GM21515 (cell line): Measurements from ENCODE around the gene ITPRIPL2.
A peak's percentile ranks its signal among the peaks of the same experiment; 100 is the strongest.

Experiments used
- ATAC-seq: cut with Tn5 transposase; IDR thresholded peaks from one replicate; pipeline ENCODE4 v1.9.1; 2021; ENCODE audit not compliant: unreplicated experiment

ITPRIPL2 gene

GRCh38 chr16:19113577-19114358 is at the start of gene ITPRIPL2:
Gene ITPRIPL2, plus strand, starts transcription at chr16:19113964. Its CDS starts 498 bp downstream, at chr16:19114462.
- ATAC-seq: no peak

DNA sequence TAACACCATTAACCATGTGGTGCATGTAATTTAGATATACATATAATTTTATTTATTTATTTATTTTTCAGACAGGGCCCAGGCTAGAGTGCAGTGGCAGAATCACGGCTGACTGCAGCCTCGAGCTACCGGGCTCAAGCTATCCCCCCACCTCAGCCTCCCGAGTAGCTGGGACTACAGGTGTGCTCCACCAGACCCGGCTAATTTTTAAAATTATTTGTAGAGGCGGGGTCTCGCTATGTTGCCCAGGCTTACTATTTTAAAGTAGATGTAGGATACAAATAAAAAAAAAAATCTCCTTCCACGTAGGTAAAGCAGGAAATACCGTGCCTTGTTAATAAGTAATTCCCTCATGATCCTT is 46.8 kb upstream of the ITPRIPL2 start:
- no peak for ATAC-seq

GRCh38 chr16:19067349-19068236 is 46.2 kb upstream of the ITPRIPL2 start, which contains the start of gene COQ7:
Gene COQ7, plus strand, starts transcription at chr16:19067614. Its CDS starts 51 bp downstream, at chr16:19067665.
- peak; percentile 92 for ATAC-seq

DNA sequence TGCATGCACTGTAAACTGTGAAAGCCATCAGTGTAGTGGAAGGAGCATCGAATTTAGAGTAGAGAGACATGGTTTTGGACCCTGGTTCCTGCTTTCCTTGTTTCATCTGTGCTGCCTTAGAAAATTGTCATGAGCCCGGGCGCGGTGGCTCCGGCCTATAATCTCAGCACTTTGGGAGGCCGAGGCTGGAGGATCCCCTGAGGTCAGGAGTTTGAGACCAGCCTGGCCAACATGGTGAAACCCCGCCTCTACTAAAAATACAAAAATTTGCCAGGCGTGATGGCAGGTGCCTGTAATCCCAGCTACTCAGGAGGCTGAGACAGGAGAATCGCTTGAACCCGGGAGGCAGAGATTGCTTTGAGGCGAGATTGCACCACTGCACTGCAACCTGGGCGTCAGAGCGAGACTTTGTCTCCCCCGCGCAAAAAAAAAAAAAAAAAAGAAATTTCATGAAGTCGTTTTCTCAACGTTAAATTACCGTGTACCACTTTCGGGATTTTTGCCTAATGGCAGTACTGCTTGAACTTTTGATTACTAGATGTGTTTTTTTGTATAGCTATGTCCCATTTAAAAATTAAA is 45.4 kb upstream of the ITPRIPL2 start:
- no peak for ATAC-seq

- no peak for ATAC-seq
These were observed 41.7 kb upstream of the ITPRIPL2 start for GRCh38 chr16:19071811-19072777.

DNA sequence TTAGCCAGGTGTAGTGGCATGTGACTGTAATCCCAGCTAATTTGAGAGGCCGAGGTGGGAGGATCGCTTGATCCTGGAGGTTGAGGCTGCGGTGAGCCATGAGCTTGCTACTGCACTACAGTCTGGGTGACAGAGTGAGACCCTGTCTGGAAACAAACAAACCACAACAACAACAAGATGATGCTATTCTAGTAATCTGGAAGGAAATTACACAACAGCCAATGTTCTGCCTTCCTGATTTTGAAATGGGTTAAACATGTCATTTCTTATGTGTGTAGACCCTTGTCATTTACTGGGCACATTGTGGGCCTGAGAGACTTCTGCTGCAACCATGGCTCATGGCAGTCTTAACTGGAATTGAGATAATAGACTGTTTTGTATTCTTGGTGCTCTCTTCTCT is 40.4 kb upstream of the ITPRIPL2 start:
- no peak for ATAC-seq

GRCh38 chr16:19073863-19074262 is 39.9 kb upstream of the ITPRIPL2 start:
- ATAC-seq: no peak

- no peak for ATAC-seq
These were observed 38.3 kb upstream of the ITPRIPL2 start for GRCh38 chr16:19075511-19075910.

GRCh38 chr16:19077879-19078278 is 35.9 kb upstream of the ITPRIPL2 start:
- ATAC-seq: no peak

- ATAC-seq: no peak
These were observed 30.1 kb upstream of the ITPRIPL2 start for GRCh38 chr16:19083670-19084069.

- ATAC-seq: no peak
These were observed 29.6 kb upstream of the ITPRIPL2 start for GRCh38 chr16:19084139-19084538.

DNA sequence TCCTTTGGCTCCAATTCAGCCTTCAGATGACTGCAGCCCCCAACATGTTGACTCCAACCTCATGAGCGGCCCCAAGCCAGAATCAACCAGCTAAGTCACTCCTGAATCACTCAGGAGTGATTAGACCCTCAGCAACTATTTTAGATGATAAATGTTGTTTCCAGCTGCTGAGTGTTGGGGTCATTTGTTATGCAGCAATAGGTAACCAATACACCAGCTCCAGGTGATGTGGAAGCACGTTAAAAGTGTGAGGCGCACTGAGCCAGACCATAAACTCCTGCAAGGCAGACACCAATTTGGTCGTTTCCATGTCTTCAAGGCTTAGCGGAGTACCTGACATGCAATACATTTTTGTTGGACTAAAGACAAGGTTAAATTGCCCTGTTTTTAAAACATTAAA is 28.9 kb upstream of the ITPRIPL2 start:
- ATAC-seq: no peak

GRCh38 chr16:19085679-19086200 is 28.0 kb upstream of the ITPRIPL2 start:
- ATAC-seq: no peak

DNA sequence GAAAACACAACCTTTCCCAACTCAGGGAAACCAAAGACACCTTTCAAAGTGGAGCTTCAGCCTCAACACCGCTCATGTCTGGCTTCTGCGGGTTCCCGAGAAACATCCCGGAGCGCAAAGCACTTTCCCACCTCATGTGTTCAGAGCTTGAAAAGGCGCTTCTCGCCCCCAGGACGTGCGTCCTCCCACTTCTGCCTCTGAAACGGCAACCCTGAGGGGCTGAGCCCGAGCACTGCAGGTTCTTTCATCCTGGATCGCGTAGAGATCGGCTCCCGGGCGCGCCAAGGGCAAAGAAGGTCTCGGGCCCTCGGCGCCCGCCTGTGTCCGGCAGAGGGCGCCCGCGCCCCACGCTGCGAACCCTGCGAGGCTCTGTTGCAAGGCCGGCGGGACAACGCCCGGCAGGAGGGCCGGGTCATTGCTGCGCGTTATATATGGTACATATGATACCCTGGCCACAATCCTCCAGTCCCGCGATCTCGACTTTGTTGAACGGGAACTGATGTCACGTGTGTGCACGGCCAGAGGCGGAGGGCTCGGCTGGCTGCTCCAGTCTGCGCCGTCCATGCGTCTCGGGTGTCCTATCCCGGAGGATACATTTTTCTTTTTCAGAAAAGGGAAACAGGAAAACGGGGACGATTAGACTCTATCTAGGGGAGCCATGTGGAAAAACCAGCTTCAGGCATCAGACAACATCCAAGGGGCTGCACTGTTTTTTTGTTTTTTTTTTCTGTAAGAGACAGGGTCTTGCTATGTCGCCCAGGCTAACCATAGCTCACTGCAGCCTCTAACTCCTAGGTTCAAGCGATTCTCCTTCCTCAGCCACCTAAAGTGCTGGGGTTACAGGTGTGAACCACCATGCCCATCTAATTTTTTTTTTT is 27.2 kb upstream of the ITPRIPL2 start:
- ATAC-seq: peak; percentile 76

- ATAC-seq: no peak
These were observed 25.3 kb upstream of the ITPRIPL2 start for GRCh38 chr16:19088341-19088916.

DNA sequence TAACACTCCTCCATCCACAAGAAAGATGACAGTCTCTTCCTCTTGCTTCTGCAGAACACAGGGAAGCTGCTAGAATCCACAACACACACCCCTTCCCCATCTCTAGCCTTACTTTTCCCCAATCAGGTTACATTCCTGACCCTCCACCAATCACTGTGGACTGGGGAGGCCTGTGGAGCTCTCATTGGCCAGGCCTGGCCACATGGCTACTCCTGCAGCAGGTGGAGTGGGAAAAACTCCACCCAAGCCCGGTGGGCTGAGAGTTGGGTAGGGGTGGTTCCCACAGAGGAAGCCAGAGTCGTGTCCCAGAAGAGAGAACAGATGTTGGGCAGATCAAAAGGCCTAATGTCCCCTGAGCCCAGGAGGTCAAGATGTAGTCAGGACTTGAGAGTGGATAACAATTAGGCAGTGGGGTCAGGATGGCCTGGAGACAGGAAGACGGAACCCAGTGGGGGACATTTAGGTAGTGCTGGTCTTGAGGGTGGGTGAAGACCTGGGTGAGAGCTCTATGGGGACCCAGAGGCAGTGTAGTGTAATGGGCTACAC is 24.3 kb upstream of the ITPRIPL2 start:
- ATAC-seq: no peak

DNA sequence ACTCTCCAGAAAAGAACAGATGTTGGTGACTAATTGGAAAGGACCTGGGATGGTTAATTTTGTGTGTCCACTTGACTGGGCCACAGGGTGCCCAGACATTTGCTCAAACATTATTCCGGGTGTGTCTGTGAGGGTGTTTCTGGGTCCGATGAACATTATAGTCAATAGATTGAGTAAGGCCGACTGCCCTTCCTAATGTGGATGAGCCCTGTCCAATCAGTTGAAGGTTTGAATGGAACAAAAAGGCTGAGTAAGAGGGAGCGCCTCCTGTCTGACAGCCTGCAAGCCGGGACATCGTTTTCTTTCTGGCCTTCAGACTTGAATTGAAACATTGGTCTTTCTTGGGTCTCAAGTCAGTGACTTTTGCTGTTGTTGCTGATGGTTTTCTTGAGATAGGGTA is 22.8 kb upstream of the ITPRIPL2 start:
- ATAC-seq: no peak

- ATAC-seq: no peak
These were observed 20.9 kb upstream of the ITPRIPL2 start for GRCh38 chr16:19092653-19093410.
